ENCODE measurements around the gene KLF16. TPM values are rescaled to one million over a fixed set of nuclear protein-coding genes. Genes with fewer than 3 reads are reported as not detected.
A peak's percentile ranks its signal among the peaks of the same experiment; 100 is the strongest.

KLF16 gene
- total RNA-seq, 1 donor: 6.9 TPM

- no peak for TF ChIP-seq CTCF (IDR thresholded peaks at IDR 0.05; ENCODE audit: extremely low read depth, low read depth, low read length)
- no peak overlapping the region for H2AFZ ChIP-seq (ENCODE audit: low read length)
- peaks cover 13% of the 10 kb centered on the region for H3K4me1 ChIP-seq (ENCODE audit: insufficient read depth, low read length)
- no peak overlapping the region for H3K4me3 ChIP-seq (ENCODE audit: insufficient read depth, low read length)
- H3K79me2 ChIP-seq (ENCODE audit: insufficient read depth, low read length): peaks cover 94% of the 10 kb centered on the region
- DNase-seq (ENCODE audit: insufficient read length, low spot score, missing footprints): peak; percentile 77
- no peaks in the 10 kb centered on the region for H3K9me3 ChIP-seq (ENCODE audit: low read depth, low read length)
- H3K36me3 ChIP-seq (ENCODE audit: insufficient read depth, low read length): peaks cover 13% of the 10 kb centered on the region
- H3K27ac ChIP-seq (ENCODE audit: low read depth, low read length): no peak overlapping the region
- no peaks in the 10 kb centered on the region for H3K27me3 ChIP-seq (ENCODE audit: insufficient read depth, low read length)
- no peak overlapping the region for H3K4me2 ChIP-seq (ENCODE audit: insufficient read depth, low read length)
- H4K20me1 ChIP-seq (ENCODE audit: insufficient read depth, low read length): peaks cover 42% of the 10 kb centered on the region
These were observed 46.8 kb upstream of the KLF16 start for GRCh38 chr19:1910177-1910576.

GRCh38 chr19:1909761-1910080 is 46.3 kb upstream of the KLF16 start:
- Histone ChIP-seq H3K4me1 (ENCODE audit: insufficient read depth, low read length) (peaks cover 15% of the 10 kb centered on the region), H4K20me1 (ENCODE audit: insufficient read depth, low read length) (peaks cover 40% of the 10 kb centered on the region), H3K27ac (ENCODE audit: low read depth, low read length) (peak overlapping the region; percentile 17), H2AFZ (ENCODE audit: low read length) (no peak overlapping the region), H3K4me3 (ENCODE audit: insufficient read depth, low read length) (no peak overlapping the region), H3K79me2 (ENCODE audit: insufficient read depth, low read length) (peaks cover 89% of the 10 kb centered on the region), H3K9me3 (ENCODE audit: low read depth, low read length) (no peaks in the 10 kb centered on the region), H3K27me3 (ENCODE audit: insufficient read depth, low read length) (no peaks in the 10 kb centered on the region), H3K36me3 (ENCODE audit: insufficient read depth, low read length) (peaks cover 13% of the 10 kb centered on the region), H3K4me2 (ENCODE audit: insufficient read depth, low read length) (peak overlapping the region; percentile 51)
- TF ChIP-seq CTCF (IDR thresholded peaks at IDR 0.05; ENCODE audit: extremely low read depth, low read depth, low read length): no peak
- no peak for DNase-seq (ENCODE audit: insufficient read length, low spot score, missing footprints)

- H3K9me3 ChIP-seq (ENCODE audit: low read depth, low read length): no peaks in the 10 kb centered on the region
- H3K79me2 ChIP-seq (ENCODE audit: insufficient read depth, low read length): peaks cover 75% of the 10 kb centered on the region
- peaks cover 28% of the 10 kb centered on the region for H4K20me1 ChIP-seq (ENCODE audit: insufficient read depth, low read length)
- no peak for TF ChIP-seq CTCF (IDR thresholded peaks at IDR 0.05; ENCODE audit: extremely low read depth, low read depth, low read length)
- no peak overlapping the region for H2AFZ ChIP-seq (ENCODE audit: low read length)
- peaks cover 9% of the 10 kb centered on the region for H3K36me3 ChIP-seq (ENCODE audit: insufficient read depth, low read length)
- no peak overlapping the region for H3K4me2 ChIP-seq (ENCODE audit: insufficient read depth, low read length)
- no peaks in the 10 kb centered on the region for H3K27me3 ChIP-seq (ENCODE audit: insufficient read depth, low read length)
- peak; percentile 59 for DNase-seq (ENCODE audit: insufficient read length, low spot score, missing footprints)
- no peak overlapping the region for H3K27ac ChIP-seq (ENCODE audit: low read depth, low read length)
- no peak overlapping the region for H3K4me3 ChIP-seq (ENCODE audit: insufficient read depth, low read length)
- peaks cover 16% of the 10 kb centered on the region for H3K4me1 ChIP-seq (ENCODE audit: insufficient read depth, low read length)
These were observed 44.9 kb upstream of the KLF16 start for GRCh38 chr19:1908364-1908678.

- Histone ChIP-seq H3K79me2 (ENCODE audit: insufficient read depth, low read length) (peaks cover 69% of the 10 kb centered on the region), H3K9me3 (ENCODE audit: low read depth, low read length) (no peaks in the 10 kb centered on the region), H3K4me2 (ENCODE audit: insufficient read depth, low read length) (no peak overlapping the region), H3K4me3 (ENCODE audit: insufficient read depth, low read length) (no peak overlapping the region), H2AFZ (ENCODE audit: low read length) (no peak overlapping the region), H3K36me3 (ENCODE audit: insufficient read depth, low read length) (peaks cover 6% of the 10 kb centered on the region), H3K4me1 (ENCODE audit: insufficient read depth, low read length) (peaks cover 16% of the 10 kb centered on the region), H3K27me3 (ENCODE audit: insufficient read depth, low read length) (no peaks in the 10 kb centered on the region), H4K20me1 (ENCODE audit: insufficient read depth, low read length) (peaks cover 25% of the 10 kb centered on the region), H3K27ac (ENCODE audit: low read depth, low read length) (no peak overlapping the region)
- DNase-seq (ENCODE audit: insufficient read length, low spot score, missing footprints): peak; percentile 59
- TF ChIP-seq CTCF (IDR thresholded peaks at IDR 0.05; ENCODE audit: extremely low read depth, low read depth, low read length): no peak
These were observed 44.4 kb upstream of the KLF16 start for GRCh38 chr19:1907563-1908363.
